IMR-90 (cell line): ENCODE data around the gene SOCS4. TPM values are rescaled to one million over a fixed set of nuclear protein-coding genes. Genes with fewer than 3 reads are reported as not detected.

Experiments used
- ATAC-seq: fragments of 200-7000 bp; cut with Tn5 transposase; 2 replicates; pipeline ENCODE4 v1.9.1; 2020; ENCODE audit warnings: low read depth, mild to moderate bottlenecking, moderate library complexity
- BruUV-seq: library from RNA; stranded (reverse); fragments of 400-500 nt; replicated peaks from 2 replicates; lab custom pipeline; 2021; lab: Mats Ljungman, UMichigan
- CTCF ChIA-PET: fragments of 300-600 bp; formaldehyde crosslinking; extraction: SDS; loops from one replicate; lab custom pipeline; 2021; ENCODE audit warnings: antibody characterized with exemption; lab: Yijun Ruan, JAX
- POLR2A ChIA-PET: fragments of 300-600 bp; sonication (Branson Sonifier 250); formaldehyde crosslinking; loops from one replicate; lab custom pipeline; 2022; ENCODE audit warnings: antibody characterized with exemption; ENCODE audit not compliant: unreplicated experiment; lab: Charles Lee
- DNase-seq: peaks from one replicate; pipeline ENCODE4 v3.0.0; 2013
- H2AFZ ChIP-seq: replicated peaks from 2 replicates; pipeline ENCODE3; 2013; ENCODE audit warnings: low read length, mild to moderate bottlenecking; ENCODE audit not compliant: poor library complexity
- H2AK5ac ChIP-seq: 2 replicates; pipeline ENCODE4 v1.6.1; 2013; ENCODE audit warnings: low read depth, low read length, inconsistent platforms
- H2AK9ac ChIP-seq: replicated peaks from 2 replicates; pipeline ENCODE3; 2013; ENCODE audit warnings: mild to moderate bottlenecking, low read depth, low read length, moderate library complexity; ENCODE audit not compliant: poor library complexity
- H2BK120ac ChIP-seq: 2 replicates; pipeline ENCODE4 v1.6.1; 2013; ENCODE audit warnings: low read depth, low read length, inconsistent platforms
- H2BK15ac ChIP-seq: 3 replicates; pipeline ENCODE4 v1.6.1; 2013; ENCODE audit warnings: low read depth, low read length, inconsistent platforms
- H2BK20ac ChIP-seq: 2 replicates; pipeline ENCODE4 v1.6.1; 2013; ENCODE audit warnings: low read depth, mild to moderate bottlenecking, inconsistent platforms, low read length, moderate library complexity
- H2BK5ac ChIP-seq: 2 replicates; pipeline ENCODE4 v1.6.1; 2013; ENCODE audit warnings: mild to moderate bottlenecking, low read depth, low read length, inconsistent platforms; ENCODE audit not compliant: poor library complexity, severe bottlenecking
- H3K14ac ChIP-seq: replicated peaks from 2 replicates; pipeline ENCODE4 v1.6.1; 2013; ENCODE audit warnings: low read depth, low read length, inconsistent platforms
- H3K18ac ChIP-seq: 2 replicates; pipeline ENCODE4 v1.6.1; 2013; ENCODE audit warnings: low read depth, low read length, control low read depth
- H3K23ac ChIP-seq: 2 replicates; pipeline ENCODE4 v1.6.1; 2013; ENCODE audit warnings: low read depth, low read length, inconsistent platforms
- H3K27ac ChIP-seq: 2 replicates; pipeline ENCODE4 v1.5.1; 2013; ENCODE audit warnings: mild to moderate bottlenecking, control low read depth, low read length; ENCODE audit not compliant: insufficient read depth
- H3K27me3 ChIP-seq: 2 replicates; pipeline ENCODE4 v1.6.1; 2013; ENCODE audit warnings: low read length; ENCODE audit not compliant: control insufficient read depth, insufficient read depth
- H3K36me3 ChIP-seq: 2 replicates; pipeline ENCODE4 v1.6.1; 2013; ENCODE audit warnings: low read length, mixed read lengths; ENCODE audit not compliant: control insufficient read depth, insufficient read depth
- H3K4ac ChIP-seq: 2 replicates; pipeline ENCODE4 v1.6.1; 2013; ENCODE audit warnings: low read depth, low read length, inconsistent platforms
- H3K4me1 ChIP-seq: 2 replicates; pipeline ENCODE4 v1.6.1; 2013; ENCODE audit warnings: low read length, mixed read lengths; ENCODE audit not compliant: control insufficient read depth, insufficient read depth
- H3K4me2 ChIP-seq: 2 replicates; pipeline ENCODE4 v1.6.1; 2013; ENCODE audit warnings: low read depth, mild to moderate bottlenecking, control low read depth, low read length, moderate library complexity
- H3K4me3 ChIP-seq: 2 replicates; pipeline ENCODE4 v1.5.1; 2013; ENCODE audit warnings: low read depth, mild to moderate bottlenecking, control low read depth, low read length, moderate library complexity; ENCODE audit not compliant: insufficient read depth
- H3K56ac ChIP-seq: 2 replicates; pipeline ENCODE4 v1.6.1; 2013; ENCODE audit warnings: low read length, inconsistent platforms; ENCODE audit not compliant: insufficient read depth; ENCODE audit errors: extremely low read depth
- H3K79me1 ChIP-seq, 2 experiments: 2 replicates each; pipeline ENCODE4 v1.6.1; 2013; ENCODE audit warnings: low read length in 2 of 2, inconsistent platforms in 1 of 2, low read depth in 1 of 2
- H3K9ac ChIP-seq: 2 replicates; pipeline ENCODE4 v1.6.1; 2013; ENCODE audit warnings: low read depth, low read length, control low read depth
- H3K9me1 ChIP-seq: 2 replicates; pipeline ENCODE4 v1.6.1; 2013; ENCODE audit warnings: low read length, inconsistent platforms; ENCODE audit not compliant: insufficient read depth
- H3K9me3 ChIP-seq: 2 replicates; pipeline ENCODE4 v1.6.1; 2013; ENCODE audit warnings: low read length; ENCODE audit not compliant: control insufficient read depth, insufficient read depth
- H4K20me1 ChIP-seq: 2 replicates; pipeline ENCODE4 v1.6.1; 2013; ENCODE audit warnings: low read length, inconsistent platforms; ENCODE audit not compliant: insufficient read depth
- H4K5ac ChIP-seq: 2 replicates; pipeline ENCODE4 v1.6.1; 2013; ENCODE audit warnings: mild to moderate bottlenecking, low read depth, low read length, control low read depth
- H4K8ac ChIP-seq, 2 experiments: 2 replicates each; pipeline ENCODE4 v1.6.1; 2013; ENCODE audit warnings: low read depth in 2 of 2, low read length in 2 of 2, control low read depth in 1 of 2, inconsistent platforms in 1 of 2
- H4K91ac ChIP-seq: 2 replicates; pipeline ENCODE4 v1.6.1; 2013; ENCODE audit warnings: low read depth, low read length, inconsistent platforms; ENCODE audit not compliant: insufficient read depth
- POLR2A ChIP-seq: IDR thresholded peaks from 2 replicates; pipeline ENCODE4 v1.6.1; 2012; ENCODE audit warnings: mild to moderate bottlenecking, low read depth, low read length
- RCOR1 ChIP-seq: IDR thresholded peaks from 2 replicates; pipeline ENCODE4 v1.6.1; 2012; ENCODE audit warnings: mild to moderate bottlenecking, low read length, improper control_type of control experiment; ENCODE audit not compliant: insufficient replicate concordance
- USF2 ChIP-seq: fragments of 150-350 bp; IDR thresholded peaks from 2 replicates; pipeline ENCODE4 v1.6.1; 2017; ENCODE audit warnings: mild to moderate bottlenecking, antibody characterized with exemption, low read length, low read depth
- WGBS, 2 experiments: methylation state at CpG; one replicate each; pipeline versions ENCODE4 v1.1.5 to v1.1.7; 2013; ENCODE audit warnings: missing lambda C conversion rate in 2 of 2; ENCODE audit not compliant: insufficient read length in 1 of 2; ENCODE audit errors: extremely low coverage in 2 of 2; 5-methylcytosine and 5-hydroxymethylcytosine counted together
- dilution Hi-C: fragments of 300-500 bp; cut with HindIII; formaldehyde crosslinking; loops from one replicate; pipeline ENCODE4 v1.14.3; 2018; ENCODE audit warnings: low sequenced_read_pairs; ENCODE audit not compliant: unreplicated experiment
- in situ Hi-C: fragments of 300-500 bp; cut with MboI; formaldehyde crosslinking; loops from 3 replicates; pipeline ENCODE4 v1.14.3; 2019; ENCODE audit warnings: low sequenced_read_pairs, inconsistent platforms, mixed read lengths
- intact Hi-C: fragments of 100-400 bp; cut with micrococcal nuclease; formaldehyde crosslinking; loops from 2 replicates; pipeline ENCODE4 v1.10.0; 2022
- polyA plus RNA-seq, 3 experiments: library from polyadenylated mRNA; depleted of rRNA; stranded (reverse); fragments of >200 nt; gene quantifications; 2 replicates each; pipeline ENCODE4 v1.2.3, GENCODE V29; 2012; ENCODE audit warnings: low replicate concordance in 1 of 3
- total RNA-seq: library from RNA; depleted of rRNA; stranded (reverse); fragments of >200 nt; gene quantifications from 2 replicates; pipeline ENCODE4 v1.2.3, GENCODE V29; 2012

The SOCS4 gene
- total and polyA plus RNA-seq, 2 of the 4 experiments (the other 2 are of a cell fraction) = 4.6 to 12.7 TPM

GRCh38 chr14:55053500-55053899 is 26.5 kb downstream of the SOCS4 start:
- Histone ChIP-seq H3K27me3 (no peaks in the 10 kb centered on the region), H3K9me1 (no peaks in the 10 kb centered on the region), H4K8ac (no peak overlapping the region), H3K4ac (no peak overlapping the region), H3K27ac (no peak overlapping the region), H3K56ac (no peak overlapping the region), H3K4me2 (peak overlapping the region; percentile 99; the same call in 1 of the 2 replicates), H2BK20ac (no peak overlapping the region), H3K18ac (no peak overlapping the region), H4K91ac (no peak overlapping the region), H2BK15ac (no peak overlapping the region), H3K23ac (no peak overlapping the region; the same call in 1 of the 2 replicates), H4K20me1 (peaks cover 62% of the 10 kb centered on the region), H2AK5ac (no peak overlapping the region), H3K36me3 (peaks cover 10% of the 10 kb centered on the region), H2AK9ac (no peak overlapping the region), H3K9ac (no peak overlapping the region), H3K9me3 (no peaks in the 10 kb centered on the region), H2AFZ (no peak overlapping the region), H3K4me1 (no peaks in the 10 kb centered on the region), H2BK120ac (no peak overlapping the region), H3K79me1 (peaks cover 13 to 38% of the 10 kb centered on the region in 2 experiments), H2BK5ac (no peak overlapping the region), H3K14ac (no peak overlapping the region), H4K5ac (no peak overlapping the region), H3K4me3 (no peak overlapping the region)
- no peak for TF ChIP-seq USF2
- no peak for TF ChIP-seq RCOR1
- TF ChIP-seq POLR2A = no peak
- DNase-seq (no peak), ATAC-seq (no peak)
- dilution Hi-C loops (no loop called here), in situ Hi-C loops (no loop called here), intact Hi-C loops (no loop called here)
- CTCF ChIA-PET = no interaction called here
- BruUV-seq = TSS peak; percentile 32
- 93% methylated on average over 2 of the region's 7 CpGs; no CpG with 5 or more reads in 1 of the 2 experiments for WGBS, 2 experiments
- POLR2A ChIA-PET = no interaction called here
